IMR-90 (cell line): ENCODE data around the gene DBNDD2. TPM values are rescaled to one million over a fixed set of nuclear protein-coding genes. Genes with fewer than 3 reads are reported as not detected.

Experiments
- ATAC-seq: fragments of 200-7000 bp; cut with Tn5 transposase; 2 replicates; pipeline ENCODE4 v1.9.1; 2020; ENCODE audit warnings: low read depth, mild to moderate bottlenecking, moderate library complexity
- BruUV-seq: library from RNA; stranded (reverse); fragments of 400-500 nt; replicated peaks from 2 replicates; lab custom pipeline; 2021; lab: Mats Ljungman, UMichigan
- CTCF ChIA-PET: fragments of 300-600 bp; formaldehyde crosslinking; extraction: SDS; loops from one replicate; lab custom pipeline; 2021; ENCODE audit warnings: antibody characterized with exemption; lab: Yijun Ruan, JAX
- POLR2A ChIA-PET: fragments of 300-600 bp; sonication (Branson Sonifier 250); formaldehyde crosslinking; loops from one replicate; lab custom pipeline; 2022; ENCODE audit warnings: antibody characterized with exemption; ENCODE audit not compliant: unreplicated experiment; lab: Charles Lee
- DNase-seq: peaks from one replicate; pipeline ENCODE4 v3.0.0; 2013
- H2AFZ ChIP-seq: replicated peaks from 2 replicates; pipeline ENCODE3; 2013; ENCODE audit warnings: low read length, mild to moderate bottlenecking; ENCODE audit not compliant: poor library complexity
- H2AK5ac ChIP-seq: 2 replicates; pipeline ENCODE4 v1.6.1; 2013; ENCODE audit warnings: low read depth, low read length, inconsistent platforms
- H2AK9ac ChIP-seq: replicated peaks from 2 replicates; pipeline ENCODE3; 2013; ENCODE audit warnings: mild to moderate bottlenecking, low read depth, low read length, moderate library complexity; ENCODE audit not compliant: poor library complexity
- H2BK120ac ChIP-seq: 2 replicates; pipeline ENCODE4 v1.6.1; 2013; ENCODE audit warnings: low read depth, low read length, inconsistent platforms
- H2BK15ac ChIP-seq: 3 replicates; pipeline ENCODE4 v1.6.1; 2013; ENCODE audit warnings: low read depth, low read length, inconsistent platforms
- H2BK20ac ChIP-seq: 2 replicates; pipeline ENCODE4 v1.6.1; 2013; ENCODE audit warnings: low read depth, mild to moderate bottlenecking, inconsistent platforms, low read length, moderate library complexity
- H2BK5ac ChIP-seq: 2 replicates; pipeline ENCODE4 v1.6.1; 2013; ENCODE audit warnings: mild to moderate bottlenecking, low read depth, low read length, inconsistent platforms; ENCODE audit not compliant: poor library complexity, severe bottlenecking
- H3K14ac ChIP-seq: replicated peaks from 2 replicates; pipeline ENCODE4 v1.6.1; 2013; ENCODE audit warnings: low read depth, low read length, inconsistent platforms
- H3K18ac ChIP-seq: 2 replicates; pipeline ENCODE4 v1.6.1; 2013; ENCODE audit warnings: low read depth, low read length, control low read depth
- H3K23ac ChIP-seq: 2 replicates; pipeline ENCODE4 v1.6.1; 2013; ENCODE audit warnings: low read depth, low read length, inconsistent platforms
- H3K27ac ChIP-seq: 2 replicates; pipeline ENCODE4 v1.5.1; 2013; ENCODE audit warnings: mild to moderate bottlenecking, control low read depth, low read length; ENCODE audit not compliant: insufficient read depth
- H3K27me3 ChIP-seq: 2 replicates; pipeline ENCODE4 v1.6.1; 2013; ENCODE audit warnings: low read length; ENCODE audit not compliant: control insufficient read depth, insufficient read depth
- H3K36me3 ChIP-seq: 2 replicates; pipeline ENCODE4 v1.6.1; 2013; ENCODE audit warnings: low read length, mixed read lengths; ENCODE audit not compliant: control insufficient read depth, insufficient read depth
- H3K4ac ChIP-seq: 2 replicates; pipeline ENCODE4 v1.6.1; 2013; ENCODE audit warnings: low read depth, low read length, inconsistent platforms
- H3K4me1 ChIP-seq: 2 replicates; pipeline ENCODE4 v1.6.1; 2013; ENCODE audit warnings: low read length, mixed read lengths; ENCODE audit not compliant: control insufficient read depth, insufficient read depth
- H3K4me2 ChIP-seq: 2 replicates; pipeline ENCODE4 v1.6.1; 2013; ENCODE audit warnings: low read depth, mild to moderate bottlenecking, control low read depth, low read length, moderate library complexity
- H3K4me3 ChIP-seq: 2 replicates; pipeline ENCODE4 v1.5.1; 2013; ENCODE audit warnings: low read depth, mild to moderate bottlenecking, control low read depth, low read length, moderate library complexity; ENCODE audit not compliant: insufficient read depth
- H3K56ac ChIP-seq: 2 replicates; pipeline ENCODE4 v1.6.1; 2013; ENCODE audit warnings: low read length, inconsistent platforms; ENCODE audit not compliant: insufficient read depth; ENCODE audit errors: extremely low read depth
- H3K79me1 ChIP-seq, 2 experiments: 2 replicates each; pipeline ENCODE4 v1.6.1; 2013; ENCODE audit warnings: low read length in 2 of 2, inconsistent platforms in 1 of 2, low read depth in 1 of 2
- H3K9ac ChIP-seq: 2 replicates; pipeline ENCODE4 v1.6.1; 2013; ENCODE audit warnings: low read depth, low read length, control low read depth
- H3K9me1 ChIP-seq: 2 replicates; pipeline ENCODE4 v1.6.1; 2013; ENCODE audit warnings: low read length, inconsistent platforms; ENCODE audit not compliant: insufficient read depth
- H3K9me3 ChIP-seq: 2 replicates; pipeline ENCODE4 v1.6.1; 2013; ENCODE audit warnings: low read length; ENCODE audit not compliant: control insufficient read depth, insufficient read depth
- H4K20me1 ChIP-seq: 2 replicates; pipeline ENCODE4 v1.6.1; 2013; ENCODE audit warnings: low read length, inconsistent platforms; ENCODE audit not compliant: insufficient read depth
- H4K5ac ChIP-seq: 2 replicates; pipeline ENCODE4 v1.6.1; 2013; ENCODE audit warnings: mild to moderate bottlenecking, low read depth, low read length, control low read depth
- H4K8ac ChIP-seq, 2 experiments: 2 replicates each; pipeline ENCODE4 v1.6.1; 2013; ENCODE audit warnings: low read depth in 2 of 2, low read length in 2 of 2, control low read depth in 1 of 2, inconsistent platforms in 1 of 2
- H4K91ac ChIP-seq: 2 replicates; pipeline ENCODE4 v1.6.1; 2013; ENCODE audit warnings: low read depth, low read length, inconsistent platforms; ENCODE audit not compliant: insufficient read depth
- BHLHE40 ChIP-seq: fragments of 150-350 bp; IDR thresholded peaks from 2 replicates; pipeline ENCODE4 v1.6.1; 2016; ENCODE audit warnings: mild to moderate bottlenecking, low read depth, low read length
- CEBPB ChIP-seq: IDR thresholded peaks from 2 replicates; pipeline ENCODE4 v1.6.1; 2012; ENCODE audit warnings: low read depth, low read length, improper control_type of control experiment
- CHD1 ChIP-seq: IDR thresholded peaks from 2 replicates; pipeline ENCODE4 v1.6.1; 2012; ENCODE audit warnings: low read depth, low read length, improper control_type of control experiment
- ELK1 ChIP-seq: fragments of 150-350 bp; IDR thresholded peaks from 2 replicates; pipeline ENCODE4 v1.6.1; 2016; ENCODE audit warnings: low read depth, mild to moderate bottlenecking, low read length, moderate library complexity, borderline replicate concordance
- FOS ChIP-seq: fragments of 150-350 bp; IDR thresholded peaks from 2 replicates; pipeline ENCODE4 v1.6.1; 2016; ENCODE audit warnings: low read depth, low read length
- MAFK ChIP-seq: IDR thresholded peaks from 2 replicates; pipeline ENCODE4 v1.6.1; 2012; ENCODE audit warnings: low read depth, low read length, improper control_type of control experiment
- MAZ ChIP-seq: IDR thresholded peaks from 2 replicates; pipeline ENCODE4 v1.6.1; 2012; ENCODE audit warnings: low read depth, mild to moderate bottlenecking, low read length, improper control_type of control experiment, moderate library complexity, borderline replicate concordance
- MXI1 ChIP-seq: IDR thresholded peaks from 2 replicates; pipeline ENCODE4 v1.6.1; 2012; ENCODE audit warnings: low read depth, mild to moderate bottlenecking, low read length, moderate library complexity, borderline replicate concordance
- NFE2L2 ChIP-seq: fragments of 150-350 bp; IDR thresholded peaks from 2 replicates; pipeline ENCODE4 v1.6.1; 2016; ENCODE audit warnings: low read depth, mild to moderate bottlenecking, low read length
- POLR2A ChIP-seq: IDR thresholded peaks from 2 replicates; pipeline ENCODE4 v1.6.1; 2012; ENCODE audit warnings: mild to moderate bottlenecking, low read depth, low read length
- RAD21 ChIP-seq: IDR thresholded peaks from 2 replicates; pipeline ENCODE4 v1.6.1; 2012; ENCODE audit warnings: low read length, improper control_type of control experiment
- RCOR1 ChIP-seq: IDR thresholded peaks from 2 replicates; pipeline ENCODE4 v1.6.1; 2012; ENCODE audit warnings: mild to moderate bottlenecking, low read length, improper control_type of control experiment; ENCODE audit not compliant: insufficient replicate concordance
- RFX5 ChIP-seq: IDR thresholded peaks from 2 replicates; pipeline ENCODE4 v1.8.0; 2012; ENCODE audit warnings: low read depth, mild to moderate bottlenecking, low read length, moderate library complexity
- SMC3 ChIP-seq: fragments of 150-350 bp; IDR thresholded peaks from 2 replicates; pipeline ENCODE4 v1.6.1; 2016; ENCODE audit warnings: low read depth, mild to moderate bottlenecking, antibody characterized with exemption, low read length, moderate library complexity
- USF2 ChIP-seq: fragments of 150-350 bp; IDR thresholded peaks from 2 replicates; pipeline ENCODE4 v1.6.1; 2017; ENCODE audit warnings: mild to moderate bottlenecking, antibody characterized with exemption, low read length, low read depth
- WGBS, 2 experiments: methylation state at CpG; one replicate each; pipeline versions ENCODE4 v1.1.5 to v1.1.7; 2013; ENCODE audit warnings: missing lambda C conversion rate in 2 of 2; ENCODE audit not compliant: insufficient read length in 1 of 2; ENCODE audit errors: extremely low coverage in 2 of 2; 5-methylcytosine and 5-hydroxymethylcytosine counted together
- dilution Hi-C: fragments of 300-500 bp; cut with HindIII; formaldehyde crosslinking; loops from one replicate; pipeline ENCODE4 v1.14.3; 2018; ENCODE audit warnings: low sequenced_read_pairs; ENCODE audit not compliant: unreplicated experiment
- in situ Hi-C: fragments of 300-500 bp; cut with MboI; formaldehyde crosslinking; loops from 3 replicates; pipeline ENCODE4 v1.14.3; 2019; ENCODE audit warnings: low sequenced_read_pairs, inconsistent platforms, mixed read lengths
- intact Hi-C: fragments of 100-400 bp; cut with micrococcal nuclease; formaldehyde crosslinking; loops from 2 replicates; pipeline ENCODE4 v1.10.0; 2022
- polyA plus RNA-seq, 3 experiments: library from polyadenylated mRNA; depleted of rRNA; stranded (reverse); fragments of >200 nt; gene quantifications; 2 replicates each; pipeline ENCODE4 v1.2.3, GENCODE V29; 2012; ENCODE audit warnings: low replicate concordance in 1 of 3
- total RNA-seq: library from RNA; depleted of rRNA; stranded (reverse); fragments of >200 nt; gene quantifications from 2 replicates; pipeline ENCODE4 v1.2.3, GENCODE V29; 2012
- TF ChIP-seq, protein P1 (sequence below): conservative IDR thresholded peaks from 2 replicates; pipeline ENCODE4 v1.5.1; 2012; ENCODE audit warnings: mild to moderate bottlenecking, low read depth, low read length, improper control_type of control experiment

Gene DBNDD2
- total and polyA plus RNA-seq, 2 of the 4 experiments (the other 2 are of a cell fraction), result 1.3 to 9.3 TPM

DNA sequence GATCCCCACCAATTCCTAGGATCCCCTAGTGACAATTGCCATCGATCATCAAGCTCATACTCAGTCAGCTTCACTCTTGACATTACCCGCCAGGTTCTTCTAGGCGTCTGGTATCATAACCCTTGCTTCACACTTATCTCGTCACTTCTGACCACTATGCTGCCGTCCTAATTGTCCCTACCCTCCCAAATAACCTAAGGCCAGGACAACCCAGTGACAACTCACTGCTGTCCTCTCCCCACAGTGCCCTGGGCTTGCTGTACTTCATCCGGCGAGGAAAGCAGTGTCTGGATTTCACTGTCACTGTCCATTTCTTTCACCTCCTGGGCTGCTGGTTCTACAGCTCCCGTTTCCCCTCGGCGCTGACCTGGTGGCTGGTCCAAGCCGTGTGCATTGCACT is 41.5 kb upstream of the DBNDD2 start:
- H4K91ac ChIP-seq, result no peak overlapping the region
- H2AFZ ChIP-seq, result no peak overlapping the region
- H3K18ac ChIP-seq, result no peak overlapping the region
- intact Hi-C loops, result no loop called here
- DNase-seq, result no peak
- no peaks in the 10 kb centered on the region for H4K20me1 ChIP-seq
- WGBS, 2 experiments, result 86% methylated on average over 7 of the region's 11 CpGs; no CpG with 5 or more reads in 1 of the 2 experiments
- no peak overlapping the region for H3K9ac ChIP-seq
- H3K9me1 ChIP-seq, result peaks cover 4% of the 10 kb centered on the region; the same call in 1 of the 2 replicates
- H3K79me1 ChIP-seq, result peaks cover 9 to 39% of the 10 kb centered on the region in 2 experiments
- no peak overlapping the region for H2BK20ac ChIP-seq
- no peak overlapping the region for H3K4me3 ChIP-seq
- dilution Hi-C loops, result no loop called here
- H2AK5ac ChIP-seq, result no peak overlapping the region
- H3K14ac ChIP-seq, result no peak overlapping the region
- ChIA-PET POLR2A (no interaction called here), CTCF (no interaction called here)
- H4K5ac ChIP-seq, result no peak overlapping the region
- H3K56ac ChIP-seq, result no peak overlapping the region
- no peak overlapping the region for H3K23ac ChIP-seq
- no peak overlapping the region for H2BK5ac ChIP-seq
- H3K4ac ChIP-seq, result no peak overlapping the region
- in situ Hi-C loops, result no loop called here
- no peaks in the 10 kb centered on the region for H3K9me3 ChIP-seq
- no peak overlapping the region for H2BK15ac ChIP-seq
- H2AK9ac ChIP-seq, result no peak overlapping the region
- TF ChIP-seq ELK1 (no peak), POLR2A (no peak), FOS (no peak), NFE2L2 (no peak), RFX5 (no peak), RAD21 (no peak), CHD1 (no peak), MAZ (no peak), USF2 (no peak), MAFK (no peak), MXI1 (no peak), CEBPB (no peak), RCOR1 (no peak), BHLHE40 (no peak), SMC3 (no peak)
- TF ChIP-seq, protein P1, sequence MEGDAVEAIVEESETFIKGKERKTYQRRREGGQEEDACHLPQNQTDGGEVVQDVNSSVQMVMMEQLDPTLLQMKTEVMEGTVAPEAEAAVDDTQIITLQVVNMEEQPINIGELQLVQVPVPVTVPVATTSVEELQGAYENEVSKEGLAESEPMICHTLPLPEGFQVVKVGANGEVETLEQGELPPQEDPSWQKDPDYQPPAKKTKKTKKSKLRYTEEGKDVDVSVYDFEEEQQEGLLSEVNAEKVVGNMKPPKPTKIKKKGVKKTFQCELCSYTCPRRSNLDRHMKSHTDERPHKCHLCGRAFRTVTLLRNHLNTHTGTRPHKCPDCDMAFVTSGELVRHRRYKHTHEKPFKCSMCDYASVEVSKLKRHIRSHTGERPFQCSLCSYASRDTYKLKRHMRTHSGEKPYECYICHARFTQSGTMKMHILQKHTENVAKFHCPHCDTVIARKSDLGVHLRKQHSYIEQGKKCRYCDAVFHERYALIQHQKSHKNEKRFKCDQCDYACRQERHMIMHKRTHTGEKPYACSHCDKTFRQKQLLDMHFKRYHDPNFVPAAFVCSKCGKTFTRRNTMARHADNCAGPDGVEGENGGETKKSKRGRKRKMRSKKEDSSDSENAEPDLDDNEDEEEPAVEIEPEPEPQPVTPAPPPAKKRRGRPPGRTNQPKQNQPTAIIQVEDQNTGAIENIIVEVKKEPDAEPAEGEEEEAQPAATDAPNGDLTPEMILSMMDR, result no peak
- H3K27me3 ChIP-seq, result no peaks in the 10 kb centered on the region
- H4K8ac ChIP-seq, result no peak overlapping the region
- ATAC-seq, result no peak
- no TSS peak for BruUV-seq
- 0 out of 2 replicates have a peak, but pooled peaks cover 3% of the 10 kb centered on the region for H3K4me1 ChIP-seq
- H3K4me2 ChIP-seq, result no peak overlapping the region
- H3K36me3 ChIP-seq, result peaks cover 19% of the 10 kb centered on the region
- no peak overlapping the region for H3K27ac ChIP-seq
- no peak overlapping the region for H2BK120ac ChIP-seq
